ENCODE results near the gene ZNF559.

ZNF559 gene

GRCh38 chr19:9362905-9363304 is 38.9 kb downstream of the ZNF559 start, which contains the start of gene ZNF177:
Gene ZNF177, plus strand, starts transcription at chr19:9363013. Its CDS starts 15,299 bp downstream, at chr19:9378312.
- no peak for FAIRE-seq

GRCh38 chr19:9370738-9371619 is 47.0 kb downstream of the ZNF559 start:
- FAIRE-seq, result no peak

- FAIRE-seq, result no peak
Observed at GRCh38 chr19:9381361-9381785, 57.4 kb downstream of the ZNF559 start.

All from G401.6 (cell line).